Testis (tissue), 2 donors: ENCODE data around the gene SHBG.

Experiments
- CTCF ChIP-seq, 3 experiments: fragments of 450-650 bp in 2 of 3; fragments of 200-600 bp in 1 of 3; sonication (generic) in 1 of 3; IDR thresholded peaks; one replicate each; pipeline ENCODE4 v1.5.1; 2016 to 2019; ENCODE audit warnings: antibody characterized with exemption in 3 of 3, mild to moderate bottlenecking in 2 of 3, moderate library complexity in 1 of 3
- POLR2A ChIP-seq: fragments of 450-650 bp; IDR thresholded peaks from one replicate; pipeline ENCODE4 v1.6.1; 2017; ENCODE audit warnings: antibody characterized with exemption, mild to moderate bottlenecking, moderate library complexity

- TF ChIP-seq POLR2A (no peak), CTCF (IDR thresholded peaks at IDR 0.05) (no peak)
Observed at GRCh38 chr17:7644775-7645174, 14.8 kb downstream of the SHBG start.
